SW 1271 (cell line): Measurements from ENCODE around the gene PRKG1.
"Not testable (repeated sequence)": the region's sequence is repeated elsewhere in the genome, so short reads cannot be mapped to it uniquely, and the experiment has no call there.

Source experiments
- DNase-seq, 2 experiments: peaks; one replicate each; lab custom pipeline; 2025; lab: John Stamatoyannopoulos, UW

Gene PRKG1

DNA sequence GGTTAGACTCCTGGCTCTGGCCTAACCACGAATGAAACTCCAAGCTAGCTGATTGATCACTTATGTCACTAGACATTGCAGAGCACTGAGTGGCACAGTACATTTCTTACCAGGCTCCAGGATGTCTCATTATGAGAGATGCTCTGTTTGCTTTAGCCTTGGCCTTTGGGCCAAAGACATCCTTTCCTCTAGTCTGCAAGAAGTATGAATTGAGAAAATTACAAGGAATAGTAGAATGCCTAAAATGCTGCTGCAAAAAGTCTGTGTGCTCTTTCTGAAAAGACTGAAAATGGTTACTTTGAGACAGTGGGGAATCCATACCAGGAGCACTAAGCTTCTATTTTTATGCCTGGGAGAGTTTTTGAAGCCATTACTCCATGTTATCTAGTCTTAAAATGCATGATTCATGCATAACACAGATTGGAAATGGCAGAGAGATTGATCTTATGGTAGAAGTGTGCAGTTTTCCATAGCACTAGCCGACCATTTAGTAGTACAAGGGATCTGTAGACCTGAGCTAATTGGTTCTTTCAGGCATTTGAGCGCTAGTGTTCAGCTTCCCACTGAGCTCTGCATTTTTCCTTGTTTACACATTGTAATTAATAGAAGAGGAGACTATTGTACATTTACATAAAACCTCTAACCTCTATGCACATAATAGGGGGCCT lies 303.8 kb downstream of the PRKG1 start:
- DNase-seq = no peak

DNA sequence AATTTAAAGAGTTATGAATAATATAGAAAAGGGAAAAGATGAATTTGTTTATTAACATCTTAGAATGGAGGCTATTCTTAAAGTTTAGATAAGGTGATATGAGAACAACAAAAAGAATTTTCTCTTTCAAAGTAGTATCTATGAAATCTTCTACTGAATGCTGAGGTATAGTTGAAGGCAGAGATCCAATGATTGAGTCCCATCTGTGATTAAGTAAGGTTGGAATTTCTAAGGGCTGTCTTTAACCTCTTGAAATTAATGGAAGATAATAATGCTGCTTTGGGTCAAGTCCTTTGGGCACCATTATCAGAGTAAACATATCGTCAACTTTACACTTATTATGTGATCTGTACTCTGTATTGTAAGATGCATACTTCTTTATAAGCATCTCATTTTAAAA lies 307.9 kb downstream of the PRKG1 start:
- no peak for DNase-seq

GRCh38 chr10:51384971-51385370 lies 310.7 kb downstream of the PRKG1 start:
- no peak for DNase-seq

DNA sequence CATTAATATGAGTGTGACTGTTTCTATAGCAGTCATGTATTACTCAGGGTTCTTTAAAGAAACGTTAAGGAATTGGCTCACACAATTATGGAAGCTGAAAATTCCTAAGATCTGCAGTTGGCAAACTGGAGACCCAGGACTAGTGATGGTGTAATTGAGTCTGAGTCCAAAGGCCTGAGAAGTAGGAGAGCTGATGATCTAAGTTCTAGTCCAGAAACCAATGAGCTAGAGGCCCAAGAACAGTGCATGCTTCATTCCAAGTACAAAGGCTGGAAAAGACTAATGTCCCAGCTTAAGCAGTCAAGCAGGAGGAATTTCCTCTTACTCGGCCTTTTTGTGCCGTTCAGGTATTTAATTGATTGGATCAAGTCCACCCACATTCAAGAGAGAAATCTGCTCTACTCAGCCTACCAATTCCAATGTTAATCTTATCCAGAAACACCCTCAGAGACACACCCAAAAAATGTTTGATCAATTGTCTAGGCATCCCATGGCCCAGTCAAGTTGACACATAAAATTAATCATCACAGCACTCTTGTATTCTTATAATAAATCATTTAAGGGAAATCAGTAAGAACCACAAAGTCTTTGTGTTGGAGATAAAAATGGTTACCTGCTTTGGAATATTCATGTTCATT lies 312.1 kb downstream of the PRKG1 start:
- no peak for DNase-seq

GRCh38 chr10:51389415-51390321 lies 315.4 kb downstream of the PRKG1 start:
- peak in 1 of 2 experiments; percentile 7 for DNase-seq

GRCh38 chr10:51393006-51393405 lies 318.7 kb downstream of the PRKG1 start:
- DNase-seq = not testable (repeated sequence)

GRCh38 chr10:51394039-51394438 lies 319.8 kb downstream of the PRKG1 start:
- no peak for DNase-seq

GRCh38 chr10:51397244-51397643 lies 323.0 kb downstream of the PRKG1 start:
- DNase-seq = no peak

GRCh38 chr10:51397695-51398094 lies 323.4 kb downstream of the PRKG1 start:
- DNase-seq = no peak

DNA sequence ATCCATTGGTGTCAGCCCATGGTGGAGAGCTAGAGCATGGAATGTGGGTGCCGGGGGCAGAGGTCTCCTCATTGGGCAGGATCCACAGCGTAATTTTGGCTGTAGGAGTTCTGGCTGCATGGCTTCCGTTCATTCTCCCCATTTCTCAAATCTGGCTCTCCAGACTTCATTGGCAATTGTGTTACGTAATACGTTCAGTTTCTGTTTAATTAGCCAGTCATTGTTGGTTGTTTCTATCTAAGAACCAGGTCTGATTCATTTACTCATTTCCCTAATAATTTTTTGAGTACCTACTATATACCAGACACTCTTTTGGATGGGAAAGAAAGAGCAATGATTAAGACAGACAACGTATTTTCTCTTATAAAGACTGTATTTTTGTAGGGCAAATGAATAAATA lies 325.6 kb downstream of the PRKG1 start:
- DNase-seq = no peak

DNA sequence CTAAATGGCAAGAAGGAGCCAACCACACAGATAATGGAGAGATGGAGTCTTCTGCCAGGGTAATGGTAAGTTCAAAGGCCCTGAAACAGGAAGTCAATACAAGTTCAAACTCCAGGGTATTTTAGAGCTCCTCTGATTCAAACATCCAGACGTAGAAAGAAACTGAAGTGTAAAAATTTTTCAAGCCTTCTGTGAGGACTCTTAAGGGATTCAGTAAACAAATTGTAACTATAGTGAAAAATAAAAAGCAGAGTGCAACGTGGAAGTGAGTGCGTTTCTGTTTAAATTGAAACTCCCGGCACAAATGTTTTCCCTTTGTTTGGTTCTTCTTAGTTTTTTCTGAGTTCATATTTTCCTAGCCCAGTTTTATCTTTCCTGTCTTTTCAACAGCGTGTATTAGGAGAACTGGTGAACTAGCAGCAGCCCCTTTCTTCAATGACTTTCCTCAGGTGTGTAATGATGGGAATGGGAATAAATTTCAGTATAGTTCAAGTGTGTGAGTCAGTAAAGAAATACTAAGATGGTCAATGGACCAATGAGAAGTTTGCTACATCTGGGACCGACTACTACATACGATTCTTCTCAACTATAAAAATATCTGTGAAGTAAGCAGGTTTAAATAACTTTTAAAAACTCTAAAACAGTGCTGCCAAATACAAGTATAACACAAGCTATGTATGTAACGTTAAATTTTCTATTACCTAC lies 326.3 kb downstream of the PRKG1 start:
- no peak for DNase-seq

DNA sequence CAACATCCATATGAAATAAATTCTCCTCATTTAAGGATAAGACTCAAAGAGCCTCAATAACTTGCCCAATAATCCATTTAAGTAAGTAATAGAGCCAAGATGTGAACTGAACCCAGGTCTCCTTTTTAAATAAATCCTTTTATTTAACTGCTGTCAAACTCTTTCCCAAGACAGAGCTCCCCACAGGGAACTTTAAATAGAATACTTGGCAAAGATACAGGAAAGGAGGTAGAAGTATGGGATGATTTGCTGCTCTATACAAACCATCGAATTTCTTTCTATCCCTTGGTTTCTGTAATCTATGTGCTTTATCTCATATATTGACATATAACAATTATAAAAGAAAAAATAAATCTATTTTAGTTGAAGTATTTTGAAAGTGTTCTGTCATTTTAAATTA lies 329.2 kb downstream of the PRKG1 start:
- no peak for DNase-seq

DNA sequence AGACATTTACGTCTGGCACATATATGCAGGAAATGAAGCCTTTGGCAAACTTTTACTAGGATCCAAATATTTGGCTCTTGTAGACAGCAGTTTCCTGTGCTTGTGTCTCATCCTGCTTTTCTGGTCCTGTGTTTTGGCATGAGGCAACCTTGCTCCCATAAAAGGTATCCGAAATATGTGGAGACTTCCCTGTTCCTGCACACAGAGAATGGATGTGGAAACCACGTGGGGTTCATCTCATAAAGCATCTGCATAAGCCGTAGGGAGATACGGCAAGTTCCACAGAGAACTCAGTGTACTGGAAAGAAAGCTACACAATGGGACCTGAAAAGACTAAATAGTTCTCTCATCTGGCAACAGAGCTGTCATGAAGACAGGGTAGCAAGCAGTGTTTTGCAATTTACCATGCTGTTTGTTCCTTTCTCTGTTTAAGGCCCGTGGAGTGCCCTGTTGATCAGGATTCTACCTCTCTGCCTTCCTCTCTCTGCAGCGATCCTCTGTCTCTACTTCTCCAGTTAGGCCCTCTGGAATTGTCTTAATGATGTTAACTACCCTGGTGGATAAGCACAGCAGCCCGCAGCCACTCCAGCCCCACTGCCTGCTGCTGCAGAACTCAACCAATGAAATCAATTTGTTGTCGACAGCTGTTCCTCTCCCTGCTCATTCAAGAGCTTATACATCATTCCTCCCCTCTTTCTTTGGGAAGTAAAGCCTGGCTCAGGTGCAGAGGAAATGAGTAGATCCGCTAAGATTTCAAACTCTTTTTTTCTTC lies 331.5 kb downstream of the PRKG1 start:
- no peak for DNase-seq

DNA sequence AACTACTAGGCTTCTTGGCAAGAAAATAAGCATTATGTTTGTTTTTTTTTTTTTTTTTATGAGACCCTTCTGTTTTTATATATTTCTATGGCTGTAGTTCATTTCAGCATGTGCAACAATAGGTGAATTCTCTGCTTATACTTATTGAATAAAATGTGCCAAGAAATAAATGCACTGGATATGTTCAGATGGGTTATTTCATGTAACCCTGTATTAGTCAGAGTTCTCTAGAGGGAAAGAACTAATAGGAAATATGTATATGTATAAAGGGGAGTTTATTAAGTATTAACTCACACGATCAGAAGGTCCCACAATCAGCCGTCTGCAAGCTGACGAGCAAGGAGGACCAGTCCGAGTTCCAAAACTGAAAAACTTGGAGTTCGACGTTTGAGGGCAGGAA lies 332.3 kb downstream of the PRKG1 start:
- no peak for DNase-seq

- DNase-seq = no peak
Measured at GRCh38 chr10:51416494-51416893, 342.2 kb downstream of the PRKG1 start.

DNA sequence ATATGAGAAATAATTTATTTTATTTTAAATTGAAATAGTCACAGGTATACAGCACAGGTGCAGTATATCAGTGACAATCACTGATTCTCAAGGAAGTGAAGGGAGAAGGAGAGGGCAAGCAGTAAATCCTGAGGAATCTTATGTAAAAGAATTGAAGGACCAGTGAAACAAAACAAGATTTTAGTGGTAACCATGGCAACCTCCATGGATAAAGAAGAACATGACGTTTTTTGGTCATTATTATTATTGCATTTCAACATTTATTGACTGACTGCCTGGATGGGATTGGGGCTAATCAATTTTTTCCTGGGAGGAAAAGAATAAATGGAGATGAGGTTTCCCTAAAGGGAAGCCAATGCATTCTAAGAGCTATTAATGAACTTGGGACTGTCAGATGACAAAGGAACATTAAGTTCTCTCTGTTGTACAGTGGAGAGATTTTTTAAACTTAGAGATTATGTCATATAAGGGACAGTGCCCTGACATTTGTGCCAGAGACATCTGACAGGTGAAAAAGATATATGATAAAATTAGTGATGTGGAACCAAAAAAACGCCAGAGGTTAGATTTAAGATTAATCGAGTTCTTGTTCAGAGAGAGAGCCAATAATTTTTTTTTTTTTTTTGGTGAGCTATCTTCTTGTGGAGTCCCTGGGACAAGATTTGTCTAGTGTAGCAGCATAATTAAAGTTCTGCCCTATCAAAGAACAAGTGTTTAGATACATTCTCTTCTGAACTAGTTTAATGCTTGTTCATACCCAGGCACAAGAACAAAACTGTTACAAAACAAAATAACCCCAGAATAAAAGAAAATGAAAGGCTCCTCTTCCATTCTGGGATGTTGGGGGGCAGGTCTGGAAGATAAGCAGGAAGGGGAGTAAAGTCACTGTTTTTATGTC lies 345.2 kb downstream of the PRKG1 start:
- no peak for DNase-seq

DNA sequence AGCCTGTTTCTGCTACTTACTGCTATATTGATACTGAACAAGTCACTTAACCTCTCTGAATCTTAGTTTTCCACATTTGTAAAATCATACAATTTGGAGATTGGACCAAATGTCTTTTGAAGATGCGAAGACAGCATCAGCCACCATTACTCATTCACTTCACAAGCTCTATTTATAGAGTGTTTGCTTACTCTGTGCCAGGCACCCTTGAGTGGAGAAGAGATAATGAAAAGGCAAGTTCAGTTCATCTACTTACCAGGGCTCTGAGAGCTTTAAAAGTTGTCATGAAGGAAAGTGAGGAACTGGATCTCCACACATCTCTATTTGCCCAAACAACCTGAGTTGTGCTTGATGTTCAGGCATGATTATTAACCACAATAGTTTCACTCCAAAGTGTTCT lies 347.6 kb downstream of the PRKG1 start:
- DNase-seq = no peak

- DNase-seq = peak; percentile 3 to 20
Measured at GRCh38 chr10:51422311-51423120, 348.2 kb downstream of the PRKG1 start.

DNA sequence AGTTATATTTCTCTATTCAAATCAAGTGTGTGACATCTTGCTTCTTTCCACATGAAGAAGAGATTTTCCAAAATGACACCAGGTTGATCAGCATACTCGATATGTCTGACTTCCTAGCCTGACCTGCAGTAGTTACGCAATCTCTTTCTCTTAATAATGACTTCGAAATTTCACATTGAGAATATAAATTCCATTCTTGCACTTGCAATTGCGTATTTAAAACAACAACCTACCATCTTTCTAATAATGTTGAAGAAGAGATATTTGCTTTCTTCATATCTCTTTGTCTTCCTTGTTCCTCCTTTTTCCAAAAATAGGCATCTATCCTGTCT lies 348.8 kb downstream of the PRKG1 start:
- DNase-seq = no peak

GRCh38 chr10:51425431-51425830 lies 351.1 kb downstream of the PRKG1 start:
- no peak for DNase-seq
